Measurements from ENCODE around the gene P2RY6. TPM values are rescaled to one million over a fixed set of nuclear protein-coding genes. Genes with fewer than 3 reads are reported as not detected.
A peak's percentile ranks its signal among the peaks of the same experiment; 100 is the strongest.

Gene P2RY6, protein sequence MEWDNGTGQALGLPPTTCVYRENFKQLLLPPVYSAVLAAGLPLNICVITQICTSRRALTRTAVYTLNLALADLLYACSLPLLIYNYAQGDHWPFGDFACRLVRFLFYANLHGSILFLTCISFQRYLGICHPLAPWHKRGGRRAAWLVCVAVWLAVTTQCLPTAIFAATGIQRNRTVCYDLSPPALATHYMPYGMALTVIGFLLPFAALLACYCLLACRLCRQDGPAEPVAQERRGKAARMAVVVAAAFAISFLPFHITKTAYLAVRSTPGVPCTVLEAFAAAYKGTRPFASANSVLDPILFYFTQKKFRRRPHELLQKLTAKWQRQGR
- 1 to 10 TPM in 3 of 4 donors, not detected in 1; 1.2 to 2.6 (median 2.5) TPM for total RNA-seq
- polyA plus RNA-seq = 1 to 10 TPM; 2.4 to 5.5 (median 2.5) TPM

DNA sequence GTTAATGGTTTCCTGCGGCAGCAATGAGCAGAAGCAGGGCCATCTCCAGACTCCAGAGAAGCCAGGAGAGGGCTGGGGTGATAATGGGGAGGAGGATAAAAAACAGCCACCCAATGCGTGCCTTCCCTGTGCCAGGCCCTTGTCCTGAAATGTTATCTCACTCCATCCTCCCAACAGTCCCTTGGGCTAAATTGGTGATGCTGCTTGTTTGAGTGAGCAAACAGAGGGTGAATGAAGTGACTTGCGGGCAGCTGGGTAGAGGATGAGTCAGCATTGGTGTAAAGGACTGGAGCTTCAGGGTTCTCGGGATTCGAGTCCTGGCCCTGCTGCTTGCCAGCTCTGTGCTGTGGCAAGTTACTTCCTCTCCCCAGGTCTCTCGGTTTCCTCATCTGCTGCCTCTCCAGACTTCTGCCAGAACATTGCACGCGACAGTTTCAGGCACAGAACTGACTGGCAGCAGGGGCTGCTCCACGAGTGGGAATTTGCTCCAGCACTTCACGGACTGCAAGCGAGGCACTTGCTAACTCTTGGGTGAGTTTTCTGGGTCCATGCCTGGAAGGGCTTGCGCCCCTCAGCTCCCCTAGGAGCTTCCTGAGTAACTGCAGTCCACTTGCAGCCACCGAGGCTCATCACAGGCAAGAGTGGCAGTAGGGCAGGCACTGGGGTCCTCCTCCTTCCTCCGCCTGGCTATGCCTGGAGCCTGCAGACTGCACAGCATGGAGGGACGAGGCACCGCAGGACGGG, at the start of gene P2RY6:
TSS of gene P2RY6 (plus strand) at position 403 of the 744 bp plus-strand sequence. CDS start 24,181 bp downstream, outside the sequence.
- intact Hi-C loops (cut with DNase I) = no loop called here

DNA sequence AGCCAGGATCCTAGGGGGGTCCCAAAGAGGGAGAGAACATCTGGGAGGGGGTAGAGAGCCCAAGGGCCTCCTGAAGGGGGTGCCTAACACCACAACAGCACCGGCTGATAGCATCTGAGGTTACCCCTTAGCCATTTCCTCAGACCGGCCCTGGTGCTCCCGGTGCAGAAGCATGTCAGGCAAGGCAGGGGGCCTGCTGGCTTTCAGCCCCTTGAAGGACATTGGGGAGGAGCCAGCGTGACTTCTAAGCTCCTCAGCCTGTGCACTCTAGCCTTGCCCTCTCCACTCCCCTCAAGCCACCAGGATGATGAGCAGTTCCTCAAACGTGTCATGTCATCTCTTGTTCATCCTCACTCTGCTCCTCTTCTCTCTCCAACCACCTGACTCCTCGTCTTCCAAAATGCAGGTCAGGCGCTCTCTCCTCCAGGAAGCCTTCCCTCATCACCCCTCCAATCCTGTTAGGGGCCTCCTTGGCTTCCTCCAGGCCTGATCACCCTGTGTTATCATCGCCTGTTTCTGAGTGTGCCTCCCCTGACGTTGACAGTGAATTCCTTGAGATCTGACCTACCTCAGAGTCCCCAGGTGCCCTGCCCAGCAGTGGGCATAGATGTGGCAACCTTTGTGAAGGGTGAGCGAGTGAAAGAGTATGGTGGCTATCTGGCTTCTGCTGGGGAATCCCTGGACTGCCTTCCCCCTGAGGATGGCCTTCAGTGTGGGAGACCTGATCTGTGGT, 48.0 kb upstream of the P2RY6 start:
- H3K4me1 ChIP-seq = no peaks in the 10 kb centered on the region
- H3K27ac ChIP-seq = no peak overlapping the region
- H3K36me3 ChIP-seq = no peaks in the 10 kb centered on the region
- no peaks in the 10 kb centered on the region for H3K9me3 ChIP-seq
- whole genome bisulfite sequencing, 2 donors = 68 to 84% methylated on average over 10 of the region's 10 CpGs
- intact Hi-C loops (cut with DNase I) = no loop called here
- TF ChIP-seq EP300 (IDR thresholded peaks at IDR 0.05) = no peak
- no peak overlapping the region for H3K4me3 ChIP-seq
- DNase-seq = peak; percentile 53
- H3K27me3 ChIP-seq = peaks cover 0 to 14% (median 10%) of the 10 kb centered on the region in 3 donors

More for the DNA sequence above, at the start of gene P2RY6:
- H3K27ac ChIP-seq = peak within 1 kb of the TSS in 1 of 4 donors; percentile 30
- H3K4me1 ChIP-seq = no peaks in the 10 kb centered on the region
- no peaks in the 10 kb centered on the region for H3K27me3 ChIP-seq
- H3K4me3 ChIP-seq = peak within 1 kb of the TSS in 1 of 4 donors; percentile 29
- peak; percentile 70 for DNase-seq
- 84 to 87% methylated on average over 17 of the region's 17 CpGs for WGBS, 2 donors
- no peaks in the 10 kb centered on the region for H3K9me3 ChIP-seq
- no peaks in the 10 kb centered on the region for H3K36me3 ChIP-seq
- no peak for TF ChIP-seq POLR2A (IDR thresholded peaks at IDR 0.05)
- TF ChIP-seq, protein P1, sequence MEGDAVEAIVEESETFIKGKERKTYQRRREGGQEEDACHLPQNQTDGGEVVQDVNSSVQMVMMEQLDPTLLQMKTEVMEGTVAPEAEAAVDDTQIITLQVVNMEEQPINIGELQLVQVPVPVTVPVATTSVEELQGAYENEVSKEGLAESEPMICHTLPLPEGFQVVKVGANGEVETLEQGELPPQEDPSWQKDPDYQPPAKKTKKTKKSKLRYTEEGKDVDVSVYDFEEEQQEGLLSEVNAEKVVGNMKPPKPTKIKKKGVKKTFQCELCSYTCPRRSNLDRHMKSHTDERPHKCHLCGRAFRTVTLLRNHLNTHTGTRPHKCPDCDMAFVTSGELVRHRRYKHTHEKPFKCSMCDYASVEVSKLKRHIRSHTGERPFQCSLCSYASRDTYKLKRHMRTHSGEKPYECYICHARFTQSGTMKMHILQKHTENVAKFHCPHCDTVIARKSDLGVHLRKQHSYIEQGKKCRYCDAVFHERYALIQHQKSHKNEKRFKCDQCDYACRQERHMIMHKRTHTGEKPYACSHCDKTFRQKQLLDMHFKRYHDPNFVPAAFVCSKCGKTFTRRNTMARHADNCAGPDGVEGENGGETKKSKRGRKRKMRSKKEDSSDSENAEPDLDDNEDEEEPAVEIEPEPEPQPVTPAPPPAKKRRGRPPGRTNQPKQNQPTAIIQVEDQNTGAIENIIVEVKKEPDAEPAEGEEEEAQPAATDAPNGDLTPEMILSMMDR (IDR thresholded peaks at IDR 0.05) = no peak
- TF ChIP-seq POLR2AphosphoS5 (IDR thresholded peaks at IDR 0.05) = no peak
- TF ChIP-seq EP300 (IDR thresholded peaks at IDR 0.05) = no peak

DNA sequence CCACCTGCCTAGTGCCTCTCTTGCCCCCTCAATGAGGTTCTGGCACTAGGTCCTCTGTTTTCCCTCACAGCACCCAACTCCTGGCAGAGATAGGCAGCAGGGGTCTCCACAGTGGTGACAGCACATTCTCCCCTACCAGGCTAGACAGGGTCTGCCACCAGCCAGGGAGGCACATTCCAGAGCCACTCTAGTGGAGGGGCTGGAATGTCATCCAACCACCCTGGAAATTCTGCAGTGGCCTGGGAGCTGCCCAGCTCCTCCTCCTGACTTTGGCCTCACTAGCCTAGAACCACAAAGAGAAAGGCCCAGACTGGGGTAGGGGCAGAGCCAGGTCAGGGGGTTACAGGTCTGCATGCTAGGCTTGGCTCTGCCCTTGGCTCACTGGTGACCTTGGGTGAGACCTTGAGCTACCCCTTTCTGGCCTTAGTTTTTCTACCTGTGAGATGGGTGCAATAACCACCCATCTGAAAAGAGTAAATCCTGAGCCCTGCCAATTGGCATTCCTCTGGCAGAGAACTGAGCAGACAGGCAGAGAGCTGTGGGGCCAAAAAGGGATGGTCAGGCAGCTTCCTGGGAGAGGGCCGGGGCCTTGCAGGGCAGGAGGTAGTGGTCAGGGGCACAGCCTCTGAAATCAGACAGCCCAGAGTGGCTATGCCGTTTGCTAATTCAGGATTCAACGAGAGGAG, 47.0 kb upstream of the P2RY6 start:
- 57 to 74% methylated on average over 3 of the region's 3 CpGs for WGBS, 2 donors
- Histone ChIP-seq H3K27ac (no peak overlapping the region), H3K36me3 (no peaks in the 10 kb centered on the region), H3K4me3 (no peak overlapping the region), H3K4me1 (no peaks in the 10 kb centered on the region), H3K27me3 (peaks cover 0 to 4% (median 4%) of the 10 kb centered on the region in 3 donors), H3K9me3 (no peaks in the 10 kb centered on the region)
- no peak for TF ChIP-seq POLR2A (IDR thresholded peaks at IDR 0.05)
- TF ChIP-seq POLR2AphosphoS5 (IDR thresholded peaks at IDR 0.05) = no peak
- TF ChIP-seq, protein P1 (IDR thresholded peaks at IDR 0.05) = no peak
- TF ChIP-seq EP300 (IDR thresholded peaks at IDR 0.05) = no peak
- intact Hi-C loops (cut with DNase I) = no loop called here
- peak; percentile 39 for DNase-seq

DNA sequence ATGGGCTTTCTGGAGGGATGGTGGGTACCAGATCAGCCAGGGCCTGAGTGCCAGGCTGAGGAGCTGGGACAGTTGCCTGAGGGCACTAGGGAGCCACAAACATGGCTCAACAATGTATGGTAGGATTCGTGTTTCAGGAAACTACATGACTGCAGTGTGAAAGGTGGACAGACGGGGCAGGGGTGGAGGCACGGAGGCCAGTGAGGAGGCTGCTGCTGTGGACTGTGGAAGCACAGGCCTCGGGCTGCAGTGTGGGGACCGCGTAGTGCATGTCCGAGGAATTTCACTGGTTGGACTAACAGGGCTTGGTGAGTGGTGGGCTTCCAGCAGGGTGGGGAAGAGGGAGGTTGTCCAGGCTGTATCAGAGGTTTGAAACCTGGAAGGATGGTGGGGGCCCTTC, 46.3 kb upstream of the P2RY6 start:
- peak; percentile 32 for DNase-seq
- H3K4me3 ChIP-seq = no peak overlapping the region
- TF ChIP-seq, protein P1 (IDR thresholded peaks at IDR 0.05) = no peak
- TF ChIP-seq POLR2AphosphoS5 (IDR thresholded peaks at IDR 0.05) (no peak), POLR2A (IDR thresholded peaks at IDR 0.05) (no peak), EP300 (IDR thresholded peaks at IDR 0.05) (no peak)
- no peaks in the 10 kb centered on the region for H3K4me1 ChIP-seq
- H3K36me3 ChIP-seq = no peaks in the 10 kb centered on the region
- H3K27ac ChIP-seq = no peak overlapping the region
- no peaks in the 10 kb centered on the region for H3K9me3 ChIP-seq
- WGBS, 2 donors = 92 to 94% methylated on average over 7 of the region's 7 CpGs
- intact Hi-C loops (cut with DNase I) = no loop called here
- H3K27me3 ChIP-seq = no peaks in the 10 kb centered on the region
